NOMO-1 treated with dmso at 0.1 percent for 144 hours (cell line): Measurements from ENCODE around the gene IGSF9B.

Source experiments
- DNase-seq: peaks from one replicate; lab custom pipeline; 2025; ENCODE audit not compliant: unreplicated experiment; lab: John Stamatoyannopoulos, UW

Gene IGSF9B

DNA sequence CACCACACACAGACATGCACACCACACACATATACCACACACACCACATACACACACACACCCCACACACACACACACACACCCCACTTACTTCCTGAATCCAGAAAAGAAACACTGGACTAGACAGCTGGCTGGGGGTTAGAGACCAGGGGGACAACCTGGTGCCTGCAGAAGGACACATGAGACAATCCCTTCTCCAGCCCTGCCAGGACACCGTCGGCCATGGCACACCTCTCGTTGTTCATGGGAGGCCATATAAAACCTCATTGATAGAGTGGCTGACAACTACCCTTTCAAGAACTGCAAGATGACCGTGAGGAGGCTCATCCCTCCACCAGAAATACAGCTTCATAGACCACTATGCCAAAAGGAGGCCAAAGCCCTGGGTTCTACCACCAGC, 54.3 kb downstream of the IGSF9B start:
- no peak for DNase-seq

DNA sequence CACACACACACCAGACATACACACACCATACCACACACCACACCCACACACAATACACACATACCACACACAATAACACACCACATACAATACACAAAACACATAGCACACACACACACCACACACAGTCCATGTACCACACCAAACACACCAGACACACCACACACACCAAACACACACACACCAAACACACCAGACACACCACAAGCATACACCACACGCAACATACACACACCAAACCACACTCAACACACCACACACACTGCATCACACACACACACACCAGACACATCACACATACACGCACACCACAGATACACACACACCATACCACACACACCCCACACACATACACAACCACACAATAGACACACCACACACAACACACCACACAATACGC, 54.8 kb downstream of the IGSF9B start:
- no peak for DNase-seq

DNA sequence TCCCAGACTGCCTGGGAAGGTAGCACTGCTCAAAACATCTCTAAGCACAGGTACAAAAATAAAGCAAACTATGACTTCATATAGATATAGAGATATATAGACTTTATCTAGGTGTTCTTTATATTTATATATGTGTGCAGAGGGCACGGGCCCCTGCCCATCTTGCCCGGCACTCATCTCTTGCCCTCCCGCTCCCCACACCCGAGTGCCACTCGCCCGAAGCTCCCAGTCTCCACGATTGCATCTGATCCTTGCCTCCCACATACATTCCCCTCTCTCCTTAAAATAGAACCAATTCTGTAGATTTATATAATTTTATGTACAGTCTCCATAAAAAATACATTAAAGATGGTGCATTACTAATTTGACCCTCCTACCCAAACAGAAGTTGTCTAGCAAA, 55.5 kb downstream of the IGSF9B start:
- no peak for DNase-seq

DNA sequence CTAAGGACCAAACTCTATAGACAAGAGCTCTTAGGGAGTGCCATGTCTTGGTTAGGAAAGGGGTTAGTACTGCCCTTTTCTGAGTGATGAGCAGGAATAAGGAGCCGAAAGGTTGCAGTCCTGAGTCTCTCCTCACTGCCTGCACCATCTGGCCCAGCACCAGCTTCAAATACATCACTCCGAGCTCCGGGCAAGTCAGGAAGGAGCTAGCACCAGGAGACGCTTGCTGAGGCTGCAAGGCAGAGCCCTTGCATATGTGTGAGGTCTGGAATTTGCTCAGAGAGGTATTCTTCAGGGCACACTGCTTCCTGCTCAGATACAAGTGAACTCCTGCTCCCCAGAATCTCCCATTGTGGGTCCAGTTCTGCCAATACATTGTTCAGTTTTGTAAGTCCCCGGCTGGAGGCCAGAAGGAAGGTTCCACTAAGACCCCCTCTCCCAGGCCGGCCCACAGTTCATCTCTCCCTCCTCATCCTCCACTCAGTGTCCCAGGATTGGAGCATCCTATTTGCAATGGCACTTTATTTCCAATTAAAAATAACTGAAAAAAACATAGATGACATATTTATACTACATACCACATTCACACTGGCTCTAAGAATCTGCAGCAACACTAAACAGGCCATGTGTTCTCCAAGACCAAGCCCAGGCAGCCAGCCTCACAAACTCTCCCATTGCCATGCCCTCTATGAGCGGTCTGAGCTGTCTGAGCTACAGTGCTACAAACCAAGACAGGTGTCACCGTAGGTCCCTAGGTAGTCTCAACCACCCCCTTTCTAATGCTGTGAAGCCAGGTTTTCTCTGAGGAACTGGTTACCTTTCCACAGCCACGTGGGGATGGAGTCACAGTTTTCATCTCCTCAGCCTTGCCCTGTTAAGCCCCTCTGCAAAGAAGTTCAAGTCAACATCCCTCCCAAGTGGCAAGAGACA, 56.3 kb downstream of the IGSF9B start:
- no peak for DNase-seq

- no peak for DNase-seq
Observed at GRCh38 chr11:133898770-133899115, 58.0 kb downstream of the IGSF9B start.

DNA sequence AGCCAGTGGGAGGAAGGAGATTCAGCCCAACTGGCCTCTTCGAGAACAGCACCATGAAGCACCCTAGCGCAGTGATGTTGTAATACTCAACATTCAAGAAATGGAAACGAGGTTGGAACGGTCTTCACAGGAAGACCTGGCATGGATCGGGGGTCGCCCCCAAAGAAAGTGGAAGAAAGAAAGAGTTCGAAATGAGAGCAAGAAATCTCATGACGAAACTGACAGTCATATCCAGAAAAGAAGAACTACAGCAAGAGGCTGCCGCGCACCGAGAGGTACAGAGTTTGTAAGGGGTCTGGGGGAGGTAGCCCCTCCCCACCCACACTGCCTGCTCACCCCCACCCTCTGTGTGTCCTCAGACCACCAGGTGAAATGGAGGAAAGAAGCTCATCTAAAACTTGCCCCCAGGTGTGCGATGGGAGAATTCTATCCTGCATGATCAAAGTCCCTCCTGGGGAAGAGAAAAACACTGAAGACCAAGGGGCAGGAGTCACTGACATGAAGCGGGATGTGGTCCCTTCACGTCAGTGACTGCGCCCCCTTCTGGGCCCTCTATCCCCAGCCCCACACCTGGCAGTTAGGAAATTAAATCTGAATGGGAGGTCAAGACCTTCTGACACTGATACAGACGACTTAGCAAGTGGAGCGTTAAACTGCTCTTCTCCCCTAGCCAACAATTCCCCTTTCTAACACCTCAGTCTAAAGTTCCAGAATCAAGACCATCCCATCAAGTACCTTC, 58.6 kb downstream of the IGSF9B start:
- no peak for DNase-seq

DNA sequence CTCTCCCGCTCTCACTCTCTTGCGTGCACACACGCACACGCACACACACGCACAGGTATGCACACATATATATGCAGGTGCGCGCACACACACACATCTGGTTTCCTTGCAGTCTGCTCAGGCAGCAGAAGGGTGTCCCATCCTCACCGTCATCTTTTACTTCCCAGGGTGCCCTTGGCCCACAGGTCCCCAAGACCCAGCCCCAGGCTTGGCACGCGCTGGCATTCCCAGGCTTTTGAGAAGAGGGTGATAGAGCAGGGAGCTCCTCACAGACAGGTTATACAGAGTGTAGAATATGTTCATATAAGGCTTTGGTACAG, 59.5 kb downstream of the IGSF9B start:
- no peak for DNase-seq

- no peak for DNase-seq
Observed at GRCh38 chr11:133896642-133897330, 60.0 kb downstream of the IGSF9B start.

- no peak for DNase-seq
Observed at GRCh38 chr11:133896028-133896427, 60.7 kb downstream of the IGSF9B start.

DNA sequence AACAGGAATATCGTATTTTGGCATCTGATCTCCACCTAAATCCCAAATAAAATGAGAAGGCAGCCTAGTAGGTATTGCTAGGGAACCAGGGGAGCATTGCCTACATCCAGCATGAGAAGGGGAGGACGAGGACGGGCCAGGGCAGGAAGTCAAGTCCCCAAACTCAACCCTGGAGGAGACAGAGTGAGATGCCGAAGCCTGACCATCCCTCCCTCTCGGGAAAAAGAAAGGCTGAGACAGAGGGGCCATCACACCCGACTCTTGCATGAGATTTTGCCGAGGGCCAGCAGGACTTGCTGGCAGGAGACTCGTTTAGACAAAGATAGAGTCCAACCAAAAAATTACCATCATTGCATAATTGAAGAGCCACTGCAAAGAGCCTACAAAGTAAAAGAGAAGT, 61.2 kb downstream of the IGSF9B start:
- DNase-seq = no peak

DNA sequence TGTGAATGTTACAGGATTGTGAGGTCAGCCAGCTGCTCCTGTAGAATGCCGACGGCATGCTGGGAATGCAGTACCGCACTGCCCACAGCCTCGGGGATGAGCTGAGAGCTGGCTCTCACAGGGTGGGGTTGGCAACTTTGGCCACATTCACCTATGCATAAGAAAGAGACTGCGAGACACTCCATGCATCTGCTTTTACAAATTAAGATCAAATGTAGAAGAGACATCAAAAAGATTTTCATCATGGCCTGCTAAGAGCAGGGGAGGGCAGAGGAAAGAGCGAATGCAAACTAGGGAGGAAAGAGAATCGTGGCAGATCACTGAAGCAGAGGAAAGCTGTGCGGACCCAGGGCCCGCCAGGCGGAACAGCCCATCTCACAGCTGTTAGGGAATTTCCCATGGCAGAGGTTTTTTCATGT, 61.7 kb downstream of the IGSF9B start:
- no peak for DNase-seq

GRCh38 chr11:133893381-133893780, 63.4 kb downstream of the IGSF9B start:
- DNase-seq = no peak

GRCh38 chr11:133892584-133893380, 64.0 kb downstream of the IGSF9B start:
- DNase-seq = no peak

GRCh38 chr11:133892126-133892525, 64.6 kb downstream of the IGSF9B start:
- no peak for DNase-seq

DNA sequence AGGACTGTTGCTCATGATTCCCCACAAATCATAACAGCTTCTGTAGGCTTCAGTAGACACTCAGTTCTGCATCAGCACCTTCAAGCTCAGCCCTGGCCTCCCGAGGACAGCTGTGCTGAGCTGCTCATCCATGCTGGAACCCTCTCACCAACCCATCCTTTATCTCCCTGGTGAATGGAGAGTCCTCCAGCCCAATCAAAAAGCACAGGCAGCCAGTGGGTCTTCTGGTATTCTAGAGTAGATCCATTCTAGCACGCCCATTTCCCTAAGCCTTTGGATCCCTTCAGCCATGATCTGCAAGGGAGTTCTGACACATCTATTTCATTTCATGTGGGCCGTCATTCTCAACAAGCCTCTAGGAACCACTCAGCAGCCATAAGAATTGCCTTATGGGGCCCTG, 66.9 kb downstream of the IGSF9B start:
- DNase-seq = no peak

GRCh38 chr11:133889188-133889587, 67.6 kb downstream of the IGSF9B start:
- no peak for DNase-seq

- no peak for DNase-seq
Observed at GRCh38 chr11:133887692-133888332, 69.0 kb downstream of the IGSF9B start.

DNA sequence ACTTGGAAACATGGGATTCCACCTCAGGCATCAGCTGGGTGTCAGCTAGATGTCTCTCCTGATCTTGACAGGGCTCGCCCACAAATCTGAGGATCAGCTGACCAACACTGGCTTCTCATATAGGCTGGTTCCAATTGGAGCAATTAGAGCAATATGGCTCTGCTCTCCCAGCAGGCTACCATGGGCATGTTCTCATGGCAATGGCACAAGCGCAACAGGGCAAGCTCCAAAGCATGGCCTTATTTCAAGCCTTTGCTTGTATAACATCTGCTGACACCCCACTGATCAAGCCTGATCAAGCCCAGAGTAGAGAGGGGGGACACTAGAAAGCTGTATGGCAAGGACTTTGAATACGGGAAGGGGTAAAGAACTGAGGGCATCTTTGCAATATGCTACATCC, 70.7 kb downstream of the IGSF9B start:
- DNase-seq = no peak

DNA sequence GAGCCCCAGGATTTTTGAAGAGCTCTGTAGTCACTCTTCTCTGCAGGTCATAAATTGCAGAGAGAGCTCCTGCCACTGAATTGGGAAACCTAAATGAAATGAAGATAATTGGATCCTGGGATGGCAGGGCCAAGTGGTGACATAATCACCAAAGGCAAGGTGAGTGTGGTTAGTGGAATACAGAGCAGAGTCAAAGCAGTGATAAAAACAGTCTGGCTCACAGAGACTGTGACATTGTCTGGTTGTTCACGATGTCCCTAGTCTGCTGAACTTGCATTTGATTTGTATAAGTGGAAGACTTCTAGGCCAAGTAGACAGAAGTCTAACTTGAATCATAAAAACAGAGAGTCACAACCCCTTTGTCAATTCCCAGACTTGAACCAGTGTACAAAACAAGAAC, 84.6 kb downstream of the IGSF9B start:
- no peak for DNase-seq

GRCh38 chr11:133867456-133867855, 89.3 kb downstream of the IGSF9B start:
- DNase-seq = no peak

DNA sequence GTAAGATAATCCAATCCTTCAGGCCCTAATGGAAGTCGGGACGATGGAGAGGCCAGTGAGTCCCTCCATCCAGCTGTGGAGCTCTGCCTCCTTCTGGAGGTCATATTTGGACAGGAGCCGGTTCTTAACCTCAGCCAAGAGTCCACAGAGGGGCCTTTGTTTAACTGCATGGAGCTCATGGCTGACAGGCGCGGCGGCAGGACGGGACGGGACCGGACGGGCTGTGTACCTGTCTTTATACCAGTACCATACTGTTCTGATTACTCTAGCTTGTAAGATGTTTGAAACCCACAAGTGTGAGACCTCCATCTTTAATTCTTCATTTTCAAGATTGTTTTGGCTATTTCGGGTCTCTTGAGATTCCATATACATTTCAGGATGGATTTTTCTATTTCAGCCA, 91.3 kb downstream of the IGSF9B start:
- no peak for DNase-seq
